HG03565 (cell line): ENCODE results near the gene COMMD10.
A peak's percentile ranks its signal among the peaks of the same experiment; 100 is the strongest.
"Not testable (repeated sequence)": the region's sequence is repeated elsewhere in the genome, so short reads cannot be mapped to it uniquely, and the experiment has no call there.

Source experiments
- ATAC-seq: cut with Tn5 transposase; IDR thresholded peaks from one replicate; pipeline ENCODE4 v1.9.1; 2021; ENCODE audit warnings: mild to moderate bottlenecking, moderate library complexity; ENCODE audit not compliant: unreplicated experiment

COMMD10 gene

DNA sequence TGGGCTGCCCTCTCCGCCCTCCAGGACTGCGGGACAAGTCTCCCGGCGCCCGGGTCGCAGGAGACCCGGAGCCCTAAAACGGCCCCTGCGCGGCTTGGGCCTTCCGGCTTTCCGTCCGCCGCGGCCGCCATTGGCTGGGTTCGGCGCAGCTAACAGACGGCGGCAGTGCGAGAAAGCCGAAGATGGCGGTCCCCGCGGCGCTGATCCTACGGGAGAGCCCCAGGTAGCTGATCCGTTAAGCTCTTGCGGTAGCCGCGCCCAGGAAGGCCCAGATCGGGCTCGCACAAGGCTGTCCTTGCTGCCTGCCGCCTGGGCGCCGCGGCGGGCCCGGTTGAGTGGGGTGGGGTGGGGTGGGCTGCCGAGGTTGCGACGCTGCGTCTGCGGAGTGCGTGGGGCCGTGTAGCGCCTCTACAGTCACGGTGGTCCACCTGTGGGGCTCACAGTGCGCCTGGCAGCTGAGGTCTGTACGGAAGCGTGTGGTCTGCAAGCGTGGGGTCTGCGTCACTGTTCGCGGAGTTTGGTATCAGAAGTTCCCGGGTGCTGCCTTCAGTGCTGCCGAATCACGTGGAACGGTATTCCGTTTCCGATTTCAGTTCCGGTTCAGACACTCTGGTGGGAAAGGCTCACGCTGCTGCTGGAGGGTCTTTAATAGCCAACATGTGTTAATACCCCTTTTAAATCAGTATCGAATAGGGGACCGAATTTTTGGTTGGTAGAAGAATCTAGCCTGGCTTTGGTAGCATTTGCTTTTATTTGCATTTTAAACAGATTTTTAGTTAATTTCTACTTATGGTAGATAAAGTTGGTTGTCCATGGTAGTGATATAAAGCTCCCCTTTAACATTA, at the start of gene COMMD10:
TSS of gene COMMD10 (plus strand) at position 155 of the 845 bp plus-strand sequence.
- ATAC-seq, result peak; percentile 85

DNA sequence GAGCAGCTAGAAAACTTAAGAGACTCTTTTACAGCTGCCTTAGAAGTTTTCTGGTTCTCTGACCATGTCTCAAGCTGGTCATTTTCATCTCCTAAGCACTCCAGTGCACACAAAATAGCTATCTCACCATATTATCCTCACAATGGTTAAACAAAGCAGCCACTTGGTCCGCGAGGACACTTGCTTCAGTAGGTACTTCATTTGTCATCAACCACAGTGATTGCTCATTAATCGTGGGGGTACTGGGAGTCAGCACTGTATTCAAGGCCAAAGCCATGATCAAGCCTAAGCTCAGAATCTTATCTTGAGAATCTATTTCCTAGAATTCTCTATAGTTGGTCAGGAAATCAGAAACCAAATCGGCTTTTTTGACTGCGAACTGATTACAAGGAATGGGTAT, 49.7 kb upstream of the COMMD10 start:
- ATAC-seq, result no peak

DNA sequence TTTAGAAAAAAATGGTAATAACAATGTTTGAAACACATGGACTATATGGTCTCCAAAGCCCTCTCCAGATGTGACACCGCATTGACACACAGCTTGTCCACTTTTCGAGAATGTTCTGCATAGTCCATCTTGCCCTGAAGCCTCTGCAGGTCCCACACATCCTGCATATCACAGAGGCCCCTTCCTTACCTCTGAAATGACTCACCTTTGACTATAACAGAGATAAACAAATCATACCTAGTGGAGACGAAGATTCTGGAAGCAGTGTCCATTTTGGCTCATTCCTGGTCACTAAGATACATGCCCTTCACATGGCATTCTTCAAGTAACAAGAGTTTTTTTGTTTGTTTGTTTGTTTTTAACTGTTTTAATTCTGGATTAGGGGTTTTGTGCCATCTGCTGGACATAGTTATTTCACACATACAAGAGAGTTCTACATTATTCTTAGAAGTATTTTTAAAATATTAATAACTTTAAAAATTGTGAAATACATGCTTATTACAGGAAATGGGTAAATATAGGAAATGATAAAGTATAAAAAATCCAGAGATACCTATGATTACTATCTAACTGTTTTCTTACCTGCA, 47.5 kb upstream of the COMMD10 start:
- ATAC-seq, result no peak

DNA sequence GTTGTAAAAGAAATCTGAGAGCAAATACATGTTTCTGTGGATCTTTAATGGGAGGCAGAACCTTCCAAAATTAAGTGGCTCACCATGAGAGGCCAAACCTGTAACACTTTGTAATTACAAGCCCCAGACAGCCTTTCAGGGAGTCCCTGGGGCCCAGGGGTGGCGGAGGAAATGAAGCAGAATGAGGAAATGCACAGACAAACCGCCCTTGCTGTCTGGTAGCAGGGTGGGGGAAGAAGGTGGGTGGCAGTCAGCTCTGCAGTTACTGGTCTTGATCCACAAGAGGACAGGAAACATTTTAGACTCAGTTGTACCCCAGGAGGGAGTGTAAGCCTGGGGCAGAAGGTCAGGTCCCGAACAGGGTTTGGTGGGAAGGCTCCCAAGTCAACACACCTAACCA, 46.0 kb upstream of the COMMD10 start:
- ATAC-seq, result peak; percentile 84

DNA sequence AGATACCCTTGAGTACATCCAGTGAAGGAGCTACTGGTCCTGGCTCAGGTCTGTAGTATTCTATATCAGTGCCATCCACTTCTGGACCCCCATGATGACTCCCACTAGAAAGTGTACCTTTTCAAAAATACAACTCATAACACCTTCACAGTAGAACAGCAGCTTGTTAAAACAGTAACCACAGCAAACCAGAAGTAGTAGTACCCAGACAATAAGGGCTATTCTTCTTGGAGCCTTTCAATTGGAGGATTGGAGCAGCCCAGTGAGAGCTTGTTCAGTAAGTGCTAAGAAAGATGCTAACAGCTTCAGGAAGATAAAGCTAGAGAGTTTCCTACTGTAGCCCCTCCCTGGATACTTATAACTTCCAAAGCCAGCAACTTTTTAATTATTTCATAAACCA, 42.5 kb upstream of the COMMD10 start:
- no peak for ATAC-seq

DNA sequence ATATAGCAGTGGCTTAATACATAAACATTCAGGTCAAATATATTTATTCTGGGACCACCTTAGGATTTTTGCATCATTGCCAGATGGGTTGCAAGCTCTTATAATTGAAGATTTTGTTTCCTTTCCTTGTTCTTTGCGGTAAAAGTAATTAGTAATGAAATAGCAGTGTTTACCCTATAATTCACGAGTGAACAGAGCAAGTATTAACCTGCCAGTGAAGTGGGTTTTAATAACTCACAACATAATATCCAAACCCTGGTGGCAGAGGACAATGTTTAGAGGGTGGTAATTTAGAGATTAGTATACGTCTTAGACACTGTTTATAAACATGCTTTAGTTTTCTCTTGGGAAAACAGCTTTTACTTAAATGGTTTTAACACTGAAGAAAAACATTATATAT, 40.8 kb upstream of the COMMD10 start:
- no peak for ATAC-seq

DNA sequence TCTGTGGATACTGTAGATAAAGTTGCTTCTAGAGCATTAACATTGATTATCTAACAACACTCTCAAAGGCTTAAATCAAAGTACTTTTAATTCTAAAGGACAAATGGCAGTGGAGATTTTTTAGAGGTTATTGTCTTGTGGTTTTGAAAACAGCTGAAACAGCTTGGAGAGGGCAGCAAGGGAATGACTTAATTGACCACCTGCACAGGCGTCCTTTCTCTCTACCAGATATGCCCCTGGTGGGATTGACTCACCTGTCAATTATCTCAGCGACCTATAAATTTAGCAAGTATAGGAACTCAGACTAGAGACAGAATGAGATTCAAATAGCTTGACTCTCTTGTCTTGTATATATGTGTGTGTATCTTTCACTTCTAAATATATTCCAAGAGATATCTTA, 39.0 kb upstream of the COMMD10 start:
- ATAC-seq, result no peak

DNA sequence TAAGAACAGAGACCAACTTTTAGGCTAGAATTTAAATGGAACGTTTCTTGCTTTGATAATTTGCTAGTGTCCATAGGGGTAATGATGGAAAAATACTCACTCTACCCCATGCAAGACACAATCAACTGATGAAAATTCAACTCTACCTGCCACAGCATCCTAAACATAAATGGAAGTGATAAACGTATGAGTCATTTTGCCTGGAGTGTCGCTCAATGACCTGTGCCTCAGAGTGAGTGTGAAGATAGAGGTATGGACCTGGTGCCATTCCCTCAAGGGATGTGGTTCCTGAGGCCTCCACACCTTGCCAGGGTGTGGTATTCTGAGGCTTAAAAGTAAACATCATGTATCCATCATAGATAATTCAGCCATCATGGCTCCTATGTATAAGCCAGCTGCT, 38.6 kb upstream of the COMMD10 start:
- no peak for ATAC-seq

DNA sequence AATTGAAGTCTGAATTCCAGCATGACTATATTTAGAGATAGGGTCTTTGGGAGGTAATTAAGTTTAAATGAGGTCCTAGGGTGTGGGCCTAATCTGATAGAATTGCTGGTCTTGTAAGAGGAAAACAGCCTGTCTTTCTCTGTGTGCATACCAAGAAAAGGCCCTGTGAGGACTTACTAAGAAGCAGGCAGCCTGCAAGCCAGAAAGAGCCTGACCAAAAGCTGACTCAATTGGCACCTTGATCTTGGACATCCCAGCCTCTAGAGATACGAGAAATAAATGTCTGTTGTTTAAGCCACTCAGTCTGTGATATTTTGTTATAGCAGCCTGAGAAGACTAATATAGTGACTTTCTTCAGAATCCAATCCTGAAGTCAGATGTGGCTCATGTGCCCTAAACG, 38.0 kb upstream of the COMMD10 start:
- no peak for ATAC-seq

DNA sequence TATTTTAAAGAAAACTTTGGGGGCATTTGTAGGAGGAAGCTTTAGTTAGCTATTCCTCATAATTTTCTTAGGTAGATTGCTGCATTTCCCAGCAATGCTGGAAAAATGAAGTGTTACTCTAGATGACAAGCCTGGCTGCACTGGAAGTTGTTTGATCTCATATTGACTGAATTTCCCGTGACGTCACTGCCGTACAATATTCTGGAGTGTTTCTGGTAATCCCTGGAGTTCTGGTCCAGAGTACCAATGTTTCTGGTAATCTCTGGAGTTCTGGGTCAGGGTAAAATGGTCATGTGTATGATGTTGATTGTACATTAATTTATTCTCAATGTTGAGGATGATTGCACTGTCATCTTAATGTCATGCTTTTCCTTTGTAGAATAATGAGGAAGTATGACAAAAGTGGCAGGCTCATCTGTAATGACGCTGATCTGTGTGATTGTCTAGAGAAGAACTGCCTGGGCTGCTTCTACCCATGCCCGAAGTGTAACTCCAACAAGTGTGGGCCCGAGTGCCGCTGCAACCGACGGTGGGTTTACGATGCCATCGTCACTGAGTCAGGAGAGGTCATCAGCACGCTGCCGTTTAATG, 26.4 kb upstream of the COMMD10 start:
- ATAC-seq, result no peak

DNA sequence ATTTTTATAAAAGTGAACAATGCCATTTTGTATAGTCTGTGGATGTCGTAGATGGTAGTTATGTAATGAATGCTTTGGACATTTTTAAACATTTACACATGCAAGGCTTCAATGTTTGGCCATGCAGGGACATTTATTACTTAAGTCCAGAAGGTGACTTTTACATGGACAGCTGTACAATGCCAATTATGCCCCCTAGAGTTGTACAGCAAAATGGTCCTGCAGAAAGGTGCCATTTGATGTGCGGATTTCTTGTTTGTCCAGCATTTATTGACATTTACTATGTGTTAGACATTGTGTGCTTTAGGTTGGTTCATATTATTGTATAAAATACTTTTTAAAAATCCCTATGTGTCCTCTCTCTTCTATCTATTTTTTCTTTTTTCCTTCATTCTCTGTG, 22.5 kb upstream of the COMMD10 start:
- no peak for ATAC-seq

DNA sequence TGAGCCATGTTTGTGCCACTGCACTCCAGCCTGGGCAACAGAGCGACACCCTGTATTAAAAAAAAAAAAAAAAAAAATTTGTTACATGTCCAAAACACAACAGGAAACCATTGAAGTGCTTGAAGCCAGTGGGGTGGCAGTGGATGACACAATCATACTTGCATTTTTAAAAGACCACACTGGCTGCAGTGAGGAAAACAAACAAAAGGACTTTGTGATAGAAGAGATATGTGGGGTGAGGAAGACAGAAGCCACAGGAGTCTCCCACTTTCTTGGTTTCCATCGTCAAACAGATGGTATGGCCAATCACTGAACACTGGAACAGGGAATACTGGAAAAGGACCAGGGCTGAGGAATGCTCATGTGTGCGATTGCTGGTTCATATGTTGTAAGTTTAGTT, 20.9 kb upstream of the COMMD10 start:
- no peak for ATAC-seq

DNA sequence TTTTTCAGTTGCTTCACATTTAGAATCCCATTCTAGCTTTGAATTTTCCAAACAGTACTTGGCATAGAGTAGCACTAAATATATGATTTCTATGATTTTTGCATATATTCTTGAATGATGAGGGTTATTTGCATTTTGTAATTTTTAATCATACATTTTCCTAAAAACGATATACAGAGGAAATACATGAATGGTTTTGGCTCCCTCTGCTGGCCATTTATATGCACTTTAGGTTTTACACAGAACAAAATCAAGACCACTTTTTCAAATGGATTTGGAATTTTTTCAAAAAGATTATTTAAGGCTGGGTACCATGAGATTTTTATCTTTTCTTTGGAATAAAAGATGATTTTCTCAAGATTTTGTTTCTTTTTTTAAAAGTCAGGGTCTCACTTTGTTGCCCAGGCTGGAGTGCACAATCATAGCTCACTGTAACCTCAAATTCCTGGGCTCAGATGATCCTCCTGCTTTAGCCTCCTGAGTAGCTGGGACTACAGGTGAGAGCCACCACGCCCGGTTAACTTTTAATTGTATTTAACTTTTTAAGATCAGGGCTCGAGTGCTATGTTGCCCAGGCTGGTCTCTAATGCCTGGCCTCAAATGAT, 16.7 kb upstream of the COMMD10 start:
- no peak for ATAC-seq

DNA sequence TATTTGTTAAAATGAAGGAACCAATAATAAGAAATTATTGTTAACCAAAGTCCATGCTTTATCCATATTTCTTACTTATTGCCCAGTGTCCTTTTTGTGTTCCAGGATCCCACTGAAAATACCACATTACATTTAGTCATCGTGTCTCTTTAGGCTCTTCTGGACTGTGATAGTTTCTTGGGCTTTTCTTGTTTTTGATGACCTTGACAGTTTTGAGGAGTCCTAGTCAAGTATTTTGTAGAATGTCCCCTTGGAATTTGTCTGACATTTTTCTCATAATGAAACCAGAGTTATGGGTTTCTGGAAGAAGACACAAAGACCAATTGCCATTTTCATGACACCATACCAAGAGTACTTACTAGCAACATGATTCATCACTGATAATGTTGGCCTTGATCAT, 13.6 kb upstream of the COMMD10 start:
- ATAC-seq, result no peak

DNA sequence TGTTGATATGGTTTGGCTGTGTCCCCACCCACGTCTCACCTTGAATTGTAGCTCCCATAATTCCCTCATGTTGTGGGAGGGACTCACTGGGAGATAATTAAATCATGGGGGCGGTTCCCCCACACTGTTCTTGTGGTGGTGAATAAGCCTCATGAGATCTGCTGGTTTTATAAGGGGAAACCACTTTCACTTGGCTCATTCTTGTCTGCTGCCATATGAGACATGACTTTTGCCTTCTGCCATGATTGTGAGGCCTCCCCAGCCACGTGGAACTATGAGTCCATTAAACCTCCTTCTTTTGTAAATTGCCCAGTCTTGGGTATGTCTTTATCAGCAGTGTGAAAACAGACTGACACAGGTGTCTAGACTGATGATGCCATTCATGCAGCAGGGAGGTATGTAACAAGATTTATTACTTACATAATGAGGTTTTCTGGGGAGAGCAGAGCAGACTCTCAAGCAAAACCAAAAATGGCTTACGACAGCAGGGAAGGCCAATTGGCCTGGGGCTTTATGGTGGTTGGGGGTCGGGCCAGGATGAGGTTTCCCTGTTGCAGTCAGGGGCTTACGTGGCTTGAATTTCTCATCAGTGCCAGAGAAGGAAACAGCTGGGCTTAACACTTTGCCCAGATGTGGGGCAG, 9.5 kb upstream of the COMMD10 start:
- no peak for ATAC-seq

DNA sequence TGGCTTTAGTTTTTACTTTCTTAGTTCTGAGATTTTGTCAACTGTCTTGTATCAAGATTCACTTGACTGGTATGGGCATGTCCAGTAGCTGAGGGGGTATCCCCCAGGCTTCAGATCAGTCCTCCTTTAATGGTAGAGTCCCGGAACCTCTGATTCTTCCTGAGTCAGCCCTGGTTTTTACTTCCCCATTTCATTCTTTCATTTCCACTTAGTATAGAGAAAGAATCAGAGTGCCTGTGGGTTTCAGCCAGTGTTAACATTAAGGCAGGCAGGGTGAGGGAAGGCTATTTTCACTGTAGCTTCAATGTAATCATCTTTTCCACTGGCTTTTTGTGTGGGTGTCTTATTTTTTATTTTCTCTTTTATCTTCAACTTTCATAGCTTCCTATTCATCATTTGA, 8.3 kb upstream of the COMMD10 start:
- ATAC-seq, result peak; percentile 99

DNA sequence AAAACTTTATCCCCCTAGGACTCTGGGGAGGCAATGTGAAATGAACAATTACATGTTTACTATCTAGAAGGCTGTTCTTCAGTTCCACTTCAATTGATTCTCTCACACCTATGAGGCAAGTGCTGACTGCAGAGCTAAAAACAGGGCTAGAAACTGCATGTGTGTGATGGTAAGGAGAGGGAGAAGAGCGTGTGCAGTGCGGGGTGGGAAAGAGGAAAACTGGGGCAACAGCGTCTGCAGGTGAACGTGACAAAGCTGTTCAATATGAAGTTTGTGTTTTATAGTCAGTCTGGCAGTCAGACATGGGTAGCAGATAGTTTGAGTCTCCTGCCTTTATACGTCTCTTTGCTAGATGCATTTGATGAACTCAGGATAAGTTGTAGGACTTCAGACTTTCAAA, 6.6 kb upstream of the COMMD10 start:
- ATAC-seq, result no peak

DNA sequence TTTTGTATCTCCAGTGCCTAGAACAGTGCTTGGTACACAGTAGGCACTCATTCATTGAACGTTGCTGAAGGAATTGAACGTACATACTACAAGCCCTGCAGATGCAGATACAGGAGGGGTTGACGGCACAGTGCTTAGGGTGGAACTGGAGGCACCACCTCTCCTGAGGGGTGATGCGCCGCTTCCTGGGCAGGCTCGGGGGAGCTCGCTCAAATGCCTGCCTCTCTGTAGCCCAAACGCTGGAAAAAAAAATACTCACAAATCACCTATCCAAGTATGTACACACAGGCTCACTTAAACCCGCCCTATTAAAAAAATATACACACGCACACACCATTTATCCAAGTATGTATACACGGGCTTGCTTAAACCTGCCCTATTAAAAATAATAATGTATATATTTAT, 536 bp upstream of the COMMD10 start:
- ATAC-seq, result peak; percentile 26

DNA sequence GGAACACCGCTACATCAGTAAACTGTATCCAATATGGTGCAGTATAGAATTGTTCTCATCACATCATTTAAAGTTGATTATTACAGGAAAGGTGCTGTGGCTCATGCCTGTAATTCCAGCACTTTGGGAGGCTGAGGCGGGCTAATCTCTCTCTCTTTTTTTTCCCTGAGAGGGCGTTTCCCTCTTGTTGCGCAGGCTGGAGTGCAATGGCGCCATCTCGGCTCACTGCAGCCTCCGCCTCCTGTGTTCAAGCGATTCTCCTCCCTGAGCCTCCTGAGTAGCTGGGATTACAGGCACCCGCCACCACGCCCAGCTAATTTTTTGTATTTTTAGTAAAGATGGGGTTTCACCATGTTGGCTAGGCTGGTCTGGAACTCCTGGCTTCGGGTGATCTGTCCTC, 1.5 kb downstream of the COMMD10 start:
- ATAC-seq, result not testable (repeated sequence)

DNA sequence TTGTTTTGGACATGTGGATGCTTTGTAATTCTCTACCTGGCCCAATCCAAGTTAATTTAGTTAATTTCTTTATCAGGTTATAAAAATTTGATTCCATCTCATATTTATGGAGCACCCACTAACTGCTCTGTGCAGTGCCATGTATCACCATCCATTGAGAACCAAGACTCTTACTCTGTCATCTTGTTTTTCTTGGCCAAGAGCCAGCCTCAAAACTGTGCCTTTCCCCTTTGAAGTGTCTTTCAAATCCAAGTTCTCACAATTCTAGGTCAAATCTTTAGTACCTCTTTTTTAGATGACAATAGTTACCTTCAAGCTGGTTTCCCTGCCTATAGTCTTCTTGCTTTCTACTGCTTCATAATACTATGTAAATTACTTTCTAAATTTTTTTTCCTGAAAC, 3.2 kb downstream of the COMMD10 start:
- ATAC-seq, result no peak

DNA sequence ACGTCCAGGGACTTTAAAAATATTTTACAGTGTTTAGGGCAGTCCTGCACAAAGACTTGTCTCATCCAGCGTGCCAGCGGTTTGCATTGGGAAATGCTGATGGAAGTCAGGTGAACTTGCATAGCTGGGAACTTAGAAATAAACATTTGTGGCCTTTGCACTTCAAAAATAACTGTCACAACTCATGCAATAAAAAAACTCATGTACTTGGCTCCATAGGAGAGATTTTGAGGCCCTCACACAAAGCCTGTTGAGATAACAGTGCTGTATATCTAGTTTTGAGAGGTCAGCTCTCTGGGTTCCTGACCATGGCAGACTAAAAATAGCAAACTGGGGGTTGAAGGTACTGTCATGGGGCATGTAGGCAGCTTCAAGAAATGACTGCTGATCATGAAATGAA, 5.5 kb downstream of the COMMD10 start:
- ATAC-seq, result no peak
